Pancreas (tissue), 10 donors: Measurements from ENCODE around the gene MYO15B. TPM values are rescaled to one million over a fixed set of nuclear protein-coding genes. Genes with fewer than 3 reads are reported as not detected.
A peak's percentile ranks its signal among the peaks of the same experiment; 100 is the strongest.
"Not testable (repeated sequence)": the region's sequence is repeated elsewhere in the genome, so short reads cannot be mapped to it uniquely, and the experiment has no call there.

Experiments
- ATAC-seq, 4 donors: fragments of 200-7000 bp; cut with Tn5 transposase; one replicate each; pipeline versions ENCODE4 v1.8.0 to v1.9.1; 2020; ENCODE audit warnings: mild to moderate bottlenecking in 4 of 4, moderate library complexity in 4 of 4
- DNase-seq, 6 donors: peaks; one replicate each; pipeline ENCODE4 v3.0.0-alpha.2; 2020
- FAIRE-seq: peaks from 2 replicates; lab custom pipeline; 2012; peaks lifted over from hg19 to GRCh38; lab: Jason Lieb, UNC
- H3K27ac ChIP-seq, 4 donors: fragments of 200-600 bp; sonication (generic); 1 replicate in 3 of 4; 2 replicates in 1 of 4; pipeline versions ENCODE4 v1.5.0 to v1.8.0; 2020
- H3K27me3 ChIP-seq, 4 donors: fragments of 200-600 bp; one replicate each; pipeline ENCODE4 v1.8.0; 2021
- H3K36me3 ChIP-seq, 3 donors: fragments of 200-600 bp; sonication (generic) in 1 of 3; one replicate each; pipeline versions ENCODE4 v1.5.0 to v1.8.0; 2020 to 2021
- H3K4me1 ChIP-seq, 3 donors: fragments of 200-600 bp; one replicate each; pipeline ENCODE4 v1.8.0; 2021
- H3K4me3 ChIP-seq, 4 donors: fragments of 200-600 bp; sonication (generic) in 2 of 4; one replicate each; pipeline versions ENCODE4 v1.5.0 to v1.8.0; 2020 to 2021
- H3K9me3 ChIP-seq, 4 donors: fragments of 200-600 bp; one replicate each; pipeline ENCODE4 v1.8.0; 2021
- WGBS, 2 donors: extraction: QIAGEN DNeasy Blood & Tissue Kit; methylation state at CpG; one replicate each; pipeline ENCODE4 v1.1.7; 2013; 5-methylcytosine and 5-hydroxymethylcytosine counted together
- intact Hi-C, 3 donors: fragments of 100-400 bp; cut with DNase I; formaldehyde crosslinking; loops; one replicate each; pipeline versions ENCODE4 v1.11.1 to v1.14.2; 2022
- polyA plus RNA-seq, 2 donors: library from polyadenylated mRNA; stranded (reverse); fragments of 200-250 nt; gene quantifications; one replicate each; pipeline ENCODE4 v1.2.3, GENCODE V29; 2013
- total RNA-seq, 6 donors: library from RNA; stranded (reverse); fragmentation: NEBNext Ultra II Directional in 4 of 6; extraction: Animal tissue kit (Norgen Biotek cat#: 25700) in 4 of 6; gene quantifications; one replicate each; pipeline versions ENCODE4 v1.2.1 to v1.2.4, GENCODE V29; 2021 to 2023
- TF ChIP-seq, protein P1 (sequence below), 4 donors: fragments of 200-600 bp; sonication (generic) in 3 of 4; IDR thresholded peaks; one replicate each; pipeline versions ENCODE4 v1.5.0 to v1.8.0; 2021; ENCODE audit warnings: antibody characterized with exemption in 4 of 4
- donor health status: healthy with polysubstance abuse.
- donor health status: DM: no; HTN: no; CAD: no; lungs with moderate emphysema.
- donor health status: DM: no; HTN: no; CAD: no.
- donor health status: control.
- donor health status: control.
- donor health status: Bipolar disorder and iron deficiency.
- donor health status: DM: yes; HTN: yes; CAD: no.
- donor health status: DM: no; HTN: no; CAD: no.
- donor health status: DM: no; HTN: no; CAD: no.
- donor health status: DM: yes; HTN: yes; CAD: no.

Gene MYO15B
- total and polyA plus RNA-seq, 8 donors, result 25.9 to 325 (median 47.1) TPM

DNA sequence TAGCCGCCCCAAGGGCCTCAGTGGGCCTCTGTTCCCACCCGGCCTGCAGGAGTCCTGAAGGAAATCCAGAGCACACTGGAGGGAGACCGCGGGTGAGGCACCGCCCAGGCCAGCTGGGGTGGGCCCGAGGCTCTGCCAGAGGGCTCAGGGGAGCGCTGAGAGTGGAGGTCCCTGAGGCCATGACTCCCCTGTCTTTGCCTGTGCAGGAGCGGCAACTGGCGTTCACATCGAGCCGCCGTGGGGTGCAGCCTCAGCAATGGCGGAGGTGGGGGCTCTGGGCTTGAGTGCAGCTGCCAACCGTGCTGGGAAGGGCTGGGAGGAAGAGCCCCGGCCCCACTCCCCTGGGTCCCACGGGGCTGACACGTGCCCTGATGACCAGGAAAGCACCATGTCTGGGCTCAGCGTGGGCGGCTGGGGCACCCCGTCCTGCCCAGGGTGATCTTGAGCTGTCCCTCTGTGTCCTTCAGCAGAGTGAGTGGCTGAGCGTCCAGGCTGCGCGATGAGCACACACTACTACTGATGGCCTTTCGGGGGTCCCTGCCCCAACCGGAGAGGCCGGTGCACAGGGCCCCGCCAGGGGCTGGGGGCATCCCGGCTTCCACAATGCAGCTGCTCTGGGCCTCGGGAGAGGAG, 13.1 kb upstream of the MYO15B start:
- Histone ChIP-seq H3K4me3 (no peak overlapping the region), H3K27me3 (no peaks in the 10 kb centered on the region), H3K27ac (no peak overlapping the region), H3K9me3 (no peaks in the 10 kb centered on the region), H3K4me1 (peaks cover 4 to 9% (median 8%) of the 10 kb centered on the region in 3 donors), H3K36me3 (peaks cover 0 to 35% (median 21%) of the 10 kb centered on the region in 3 donors)
- FAIRE-seq (no peak), ATAC-seq (no peak), DNase-seq (no peak)
- intact Hi-C loops, result no loop called here
- TF ChIP-seq, protein P1, sequence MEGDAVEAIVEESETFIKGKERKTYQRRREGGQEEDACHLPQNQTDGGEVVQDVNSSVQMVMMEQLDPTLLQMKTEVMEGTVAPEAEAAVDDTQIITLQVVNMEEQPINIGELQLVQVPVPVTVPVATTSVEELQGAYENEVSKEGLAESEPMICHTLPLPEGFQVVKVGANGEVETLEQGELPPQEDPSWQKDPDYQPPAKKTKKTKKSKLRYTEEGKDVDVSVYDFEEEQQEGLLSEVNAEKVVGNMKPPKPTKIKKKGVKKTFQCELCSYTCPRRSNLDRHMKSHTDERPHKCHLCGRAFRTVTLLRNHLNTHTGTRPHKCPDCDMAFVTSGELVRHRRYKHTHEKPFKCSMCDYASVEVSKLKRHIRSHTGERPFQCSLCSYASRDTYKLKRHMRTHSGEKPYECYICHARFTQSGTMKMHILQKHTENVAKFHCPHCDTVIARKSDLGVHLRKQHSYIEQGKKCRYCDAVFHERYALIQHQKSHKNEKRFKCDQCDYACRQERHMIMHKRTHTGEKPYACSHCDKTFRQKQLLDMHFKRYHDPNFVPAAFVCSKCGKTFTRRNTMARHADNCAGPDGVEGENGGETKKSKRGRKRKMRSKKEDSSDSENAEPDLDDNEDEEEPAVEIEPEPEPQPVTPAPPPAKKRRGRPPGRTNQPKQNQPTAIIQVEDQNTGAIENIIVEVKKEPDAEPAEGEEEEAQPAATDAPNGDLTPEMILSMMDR (IDR thresholded peaks at IDR 0.05), result no peak
- WGBS, 2 donors, result 93 to 94% methylated on average over 23 to 29 of the region's 29 CpGs

DNA sequence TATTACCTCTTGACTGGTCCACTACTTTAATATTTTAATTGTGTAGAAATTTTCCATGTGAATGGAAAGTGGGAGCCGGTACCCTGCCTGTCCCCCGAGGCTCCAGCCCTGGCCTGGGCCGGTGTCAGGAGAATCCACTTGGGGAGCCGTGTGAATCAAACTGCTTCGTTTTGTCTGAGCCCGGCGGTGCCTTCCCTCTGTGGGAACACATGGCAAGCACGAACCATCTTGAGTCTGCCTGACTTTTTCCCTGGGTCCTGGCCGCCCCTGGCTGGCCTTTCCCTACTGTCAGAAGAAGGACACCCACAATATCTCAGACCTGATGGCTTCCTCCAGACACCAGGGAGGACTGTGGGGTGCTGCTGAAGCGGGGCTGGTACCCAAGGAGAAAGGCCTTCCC, 12.4 kb upstream of the MYO15B start:
- no peak for FAIRE-seq
- Histone ChIP-seq H3K27ac (no peak overlapping the region), H3K27me3 (no peaks in the 10 kb centered on the region), H3K4me3 (no peak overlapping the region), H3K9me3 (no peaks in the 10 kb centered on the region), H3K4me1 (peaks cover 4 to 9% (median 8%) of the 10 kb centered on the region in 3 donors), H3K36me3 (peaks cover 0 to 30% (median 20%) of the 10 kb centered on the region in 3 donors)
- TF ChIP-seq, protein P1 (IDR thresholded peaks at IDR 0.05), result no peak
- intact Hi-C loops, result no loop called here
- 93 to 96% methylated on average over 10 of the region's 10 CpGs for WGBS, 2 donors
- ATAC-seq, result no peak
- no peak for DNase-seq

DNA sequence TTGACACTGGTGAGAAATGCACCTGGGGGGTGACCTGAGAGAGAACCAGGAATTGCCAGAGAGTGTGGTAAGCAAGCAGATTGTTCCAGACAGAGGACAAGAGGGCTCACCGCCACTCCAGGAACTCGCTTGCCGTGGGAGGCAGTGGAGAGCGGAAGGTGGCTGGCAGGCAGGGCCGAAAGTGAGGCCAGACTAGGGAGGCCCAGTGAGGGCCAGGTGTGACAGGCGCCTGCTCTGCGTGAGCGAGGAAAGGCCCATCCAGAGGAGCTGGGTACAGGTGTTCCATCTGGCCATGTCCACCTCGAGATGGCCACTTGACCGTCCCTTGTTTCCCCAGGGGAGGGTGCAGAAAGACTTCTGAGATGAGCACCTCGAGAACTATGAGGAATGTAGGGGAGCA, 11.9 kb upstream of the MYO15B start:
- TF ChIP-seq, protein P1 (IDR thresholded peaks at IDR 0.05), result no peak
- ATAC-seq, result no peak
- no peak for FAIRE-seq
- Histone ChIP-seq H3K36me3 (peaks cover 0 to 25% (median 14%) of the 10 kb centered on the region in 3 donors), H3K27ac (no peak overlapping the region), H3K4me1 (peaks cover 4 to 9% (median 8%) of the 10 kb centered on the region in 3 donors), H3K4me3 (no peak overlapping the region), H3K9me3 (no peaks in the 10 kb centered on the region), H3K27me3 (no peaks in the 10 kb centered on the region)
- WGBS, 2 donors, result 96 to 98% methylated on average over 11 of the region's 11 CpGs
- no peak for DNase-seq
- intact Hi-C loops, result no loop called here

DNA sequence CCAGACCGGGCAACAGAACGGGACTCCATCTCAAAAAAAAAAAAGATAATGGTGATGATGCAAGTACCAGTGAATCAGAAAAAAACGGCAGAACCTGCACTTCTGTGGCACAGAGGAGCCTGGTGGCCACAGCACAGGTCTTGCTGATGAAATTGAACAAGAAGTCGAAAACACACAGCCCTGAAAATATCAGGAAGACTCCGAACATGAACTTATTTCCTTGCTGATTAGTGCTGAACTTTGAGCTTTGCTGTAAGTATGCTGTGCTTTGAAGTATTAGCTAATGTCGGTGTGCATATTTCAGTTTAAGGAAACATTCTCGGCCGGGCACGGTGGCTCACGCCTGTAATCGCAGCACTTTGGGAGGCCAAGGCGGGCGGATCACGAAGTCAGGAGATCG, 10.9 kb upstream of the MYO15B start:
- intact Hi-C loops, result no loop called here
- DNase-seq, result no peak
- Histone ChIP-seq H3K36me3 (peaks cover 0 to 15% (median 6%) of the 10 kb centered on the region in 3 donors), H3K4me3 (no peak overlapping the region), H3K9me3 (no peaks in the 10 kb centered on the region), H3K4me1 (peaks cover 4 to 9% (median 8%) of the 10 kb centered on the region in 3 donors), H3K27ac (no peak overlapping the region), H3K27me3 (no peaks in the 10 kb centered on the region)
- ATAC-seq, result peak in 2 of 4 donors; percentile 6 to 12
- TF ChIP-seq, protein P1 (IDR thresholded peaks at IDR 0.05), result no peak
- WGBS, 2 donors, result 50% methylated on average over 12 to 14 of the region's 15 CpGs
- FAIRE-seq, result no peak

DNA sequence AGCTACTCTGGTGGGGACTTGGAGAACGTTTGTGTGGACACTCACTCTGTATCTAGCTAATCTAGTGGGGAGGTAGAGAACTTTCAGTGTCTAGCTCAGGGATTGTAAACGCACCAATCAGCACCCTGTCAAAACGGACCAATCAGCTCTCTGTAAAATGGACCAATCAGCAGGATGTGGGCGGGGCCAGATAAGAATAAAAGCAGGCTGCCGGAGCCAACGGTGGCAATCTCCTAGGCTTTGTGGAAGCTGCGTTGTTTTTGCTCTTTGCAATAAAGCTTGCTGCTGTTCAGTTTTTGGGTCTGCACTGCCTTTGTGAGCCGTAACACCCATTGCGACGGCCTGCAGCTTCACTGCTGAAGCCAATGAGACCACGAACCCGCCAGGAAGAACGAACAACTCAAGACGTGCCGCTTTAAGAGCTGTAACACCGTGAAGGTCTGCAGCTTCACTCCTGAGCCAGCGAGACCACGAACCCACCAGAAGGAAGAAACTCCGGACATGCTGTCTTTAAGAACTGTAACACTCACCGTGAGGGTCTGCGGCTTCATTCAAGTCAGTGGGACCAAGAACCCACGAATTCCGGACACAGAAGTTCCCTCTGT, 6.4 kb upstream of the MYO15B start:
- H3K4me3 ChIP-seq, H3K9me3 ChIP-seq, H3K36me3 ChIP-seq, FAIRE-seq, H3K27ac ChIP-seq, DNase-seq, ATAC-seq, H3K27me3 ChIP-seq, H3K4me1 ChIP-seq: not testable (repeated sequence)
- WGBS, 2 donors, result 81 to 86% methylated on average over 23 of the region's 23 CpGs
- intact Hi-C loops, result loop anchor here in 1 of 3 donors (10.0 kb wide), 1 partner anchor 46 kb away; no protein-coding TSS in a partner anchor

DNA sequence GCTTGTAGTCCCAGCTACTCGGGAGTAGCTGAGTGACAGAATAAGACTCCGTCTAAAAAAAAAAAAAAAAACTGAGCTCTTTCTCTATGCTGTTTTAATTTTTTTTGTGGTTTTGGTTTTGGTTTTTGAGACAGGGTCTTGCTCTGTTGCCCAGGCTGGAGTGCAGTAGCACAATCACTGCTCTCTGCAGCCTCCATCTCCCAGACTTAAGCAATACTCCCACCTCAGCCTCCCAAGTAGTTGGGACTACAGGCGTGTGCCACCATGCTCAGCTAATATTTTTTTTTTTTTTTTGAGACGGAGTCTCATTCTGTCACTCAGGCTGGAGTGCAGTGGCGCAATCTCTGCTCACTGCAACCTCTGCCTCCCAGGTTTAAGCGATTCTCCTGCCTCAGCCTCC, 4.4 kb upstream of the MYO15B start:
- not testable (repeated sequence) for H3K4me3 ChIP-seq, FAIRE-seq, H3K9me3 ChIP-seq, H3K36me3 ChIP-seq, ATAC-seq, H3K27me3 ChIP-seq, H3K4me1 ChIP-seq, DNase-seq, H3K27ac ChIP-seq
- intact Hi-C loops, result loop anchor here in 1 of 3 donors (10.0 kb wide), 1 partner anchor 48 kb away; no protein-coding TSS in a partner anchor
- 89 to 94% methylated on average over 6 of the region's 6 CpGs for WGBS, 2 donors
